Measurements from ENCODE around the gene ACTN3. TPM values are rescaled to one million over a fixed set of nuclear protein-coding genes. Genes with fewer than 3 reads are reported as not detected.

ACTN3 gene
- total RNA-seq, 1 experiment from 2014 or later, result 18.5 TPM

DNA sequence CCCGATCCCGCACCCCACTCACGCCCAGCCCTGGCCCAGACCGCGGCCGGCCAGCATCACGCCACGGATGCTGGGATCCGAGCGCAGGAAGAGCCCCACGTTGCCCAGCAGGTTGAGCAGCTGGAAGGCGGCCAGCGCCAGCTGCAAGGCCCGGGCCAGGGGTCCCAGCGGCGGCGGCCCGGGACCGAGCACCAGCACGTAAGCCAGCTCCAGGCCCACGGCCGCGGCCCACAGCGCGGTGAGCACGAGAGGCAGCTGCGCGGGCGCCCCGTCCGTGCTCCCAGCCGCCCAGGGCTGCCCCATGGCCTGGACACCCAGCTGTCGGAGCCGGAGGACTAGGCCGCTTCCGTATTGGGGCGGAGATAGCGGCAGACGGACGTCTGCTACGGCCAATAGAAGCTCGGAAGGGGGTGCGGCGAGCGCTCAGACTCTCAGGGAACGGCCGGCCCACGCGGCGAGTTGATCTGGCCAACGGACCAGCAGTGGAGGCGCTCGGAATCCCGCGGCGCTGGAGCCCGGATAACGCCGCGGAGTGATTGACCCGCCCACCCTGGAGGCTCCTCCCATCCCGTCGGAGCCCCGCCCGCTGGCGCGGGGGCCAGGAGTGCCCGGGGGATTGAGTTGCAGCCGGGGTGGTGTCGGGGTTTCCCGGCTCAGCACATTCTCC is 869 bp upstream of the ACTN3 start, which contains the start of gene ZDHHC24 (continued):
- TF ChIP-seq, protein P1, sequence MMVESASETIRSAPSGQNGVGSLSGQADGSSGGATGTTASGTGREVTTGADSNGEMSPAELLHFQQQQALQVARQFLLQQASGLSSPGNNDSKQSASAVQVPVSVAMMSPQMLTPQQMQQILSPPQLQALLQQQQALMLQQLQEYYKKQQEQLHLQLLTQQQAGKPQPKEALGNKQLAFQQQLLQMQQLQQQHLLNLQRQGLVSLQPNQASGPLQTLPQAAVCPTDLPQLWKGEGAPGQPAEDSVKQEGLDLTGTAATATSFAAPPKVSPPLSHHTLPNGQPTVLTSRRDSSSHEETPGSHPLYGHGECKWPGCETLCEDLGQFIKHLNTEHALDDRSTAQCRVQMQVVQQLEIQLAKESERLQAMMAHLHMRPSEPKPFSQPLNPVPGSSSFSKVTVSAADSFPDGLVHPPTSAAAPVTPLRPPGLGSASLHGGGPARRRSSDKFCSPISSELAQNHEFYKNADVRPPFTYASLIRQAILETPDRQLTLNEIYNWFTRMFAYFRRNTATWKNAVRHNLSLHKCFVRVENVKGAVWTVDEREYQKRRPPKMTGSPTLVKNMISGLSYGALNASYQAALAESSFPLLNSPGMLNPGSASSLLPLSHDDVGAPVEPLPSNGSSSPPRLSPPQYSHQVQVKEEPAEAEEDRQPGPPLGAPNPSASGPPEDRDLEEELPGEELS (CRISPR knock-in tag; IDR thresholded peaks at IDR 0.05), result peak; percentile 62; the same call in 1 of the 2 replicates

DNA sequence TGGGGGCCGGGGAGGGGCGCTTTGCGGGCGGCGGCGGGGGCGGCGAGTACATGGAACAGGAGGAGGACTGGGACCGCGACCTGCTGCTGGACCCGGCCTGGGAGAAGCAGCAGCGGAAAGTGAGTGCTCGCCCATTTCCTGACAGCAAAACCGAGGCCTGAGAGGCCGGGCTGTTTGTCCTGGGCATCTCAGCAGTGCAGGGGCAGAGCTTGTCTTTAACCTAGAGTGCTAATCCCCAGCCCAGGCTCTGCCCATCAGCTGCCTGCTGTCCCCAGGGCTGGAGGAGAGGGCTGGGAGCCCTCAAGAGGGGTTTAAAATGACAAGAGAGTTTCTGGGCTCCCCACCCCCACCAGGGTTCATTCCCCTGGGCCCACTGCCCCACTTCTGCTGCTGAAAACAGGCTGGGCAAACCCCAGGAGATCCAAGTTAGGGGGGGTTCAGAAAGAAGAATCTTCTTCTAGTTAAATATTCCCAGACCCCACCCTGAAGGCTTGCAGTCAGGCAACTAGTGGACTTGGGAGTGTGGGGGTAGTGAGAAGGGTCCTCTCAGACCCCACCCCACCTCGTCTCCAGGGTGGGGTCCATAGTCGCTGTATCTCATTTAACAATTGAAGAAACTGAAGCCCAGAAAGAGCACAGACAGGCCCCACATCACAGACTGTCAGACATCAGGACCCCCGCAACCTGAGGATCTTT is 411 bp downstream of the ACTN3 start:
- Mint-ChIP-seq H3K9me3 (no peaks in the 10 kb centered on the region), H3K4me1 (peaks cover 38% of the 10 kb centered on the region), H3K27me3 (ENCODE audit: low read depth) (no peaks in the 10 kb centered on the region), H3K27ac (0 out of 2 replicates have a peak overlapping the region, but pooled peaks have one; percentile 93), H3K4me3 (peak overlapping the region; percentile 85), H3K36me3 (no peaks in the 10 kb centered on the region; the same call in 1 of the 2 replicates)
- ATAC-seq (no peak), DNase-seq (ENCODE audit: low spot score) (no peak)
- TF ChIP-seq, protein P2, sequence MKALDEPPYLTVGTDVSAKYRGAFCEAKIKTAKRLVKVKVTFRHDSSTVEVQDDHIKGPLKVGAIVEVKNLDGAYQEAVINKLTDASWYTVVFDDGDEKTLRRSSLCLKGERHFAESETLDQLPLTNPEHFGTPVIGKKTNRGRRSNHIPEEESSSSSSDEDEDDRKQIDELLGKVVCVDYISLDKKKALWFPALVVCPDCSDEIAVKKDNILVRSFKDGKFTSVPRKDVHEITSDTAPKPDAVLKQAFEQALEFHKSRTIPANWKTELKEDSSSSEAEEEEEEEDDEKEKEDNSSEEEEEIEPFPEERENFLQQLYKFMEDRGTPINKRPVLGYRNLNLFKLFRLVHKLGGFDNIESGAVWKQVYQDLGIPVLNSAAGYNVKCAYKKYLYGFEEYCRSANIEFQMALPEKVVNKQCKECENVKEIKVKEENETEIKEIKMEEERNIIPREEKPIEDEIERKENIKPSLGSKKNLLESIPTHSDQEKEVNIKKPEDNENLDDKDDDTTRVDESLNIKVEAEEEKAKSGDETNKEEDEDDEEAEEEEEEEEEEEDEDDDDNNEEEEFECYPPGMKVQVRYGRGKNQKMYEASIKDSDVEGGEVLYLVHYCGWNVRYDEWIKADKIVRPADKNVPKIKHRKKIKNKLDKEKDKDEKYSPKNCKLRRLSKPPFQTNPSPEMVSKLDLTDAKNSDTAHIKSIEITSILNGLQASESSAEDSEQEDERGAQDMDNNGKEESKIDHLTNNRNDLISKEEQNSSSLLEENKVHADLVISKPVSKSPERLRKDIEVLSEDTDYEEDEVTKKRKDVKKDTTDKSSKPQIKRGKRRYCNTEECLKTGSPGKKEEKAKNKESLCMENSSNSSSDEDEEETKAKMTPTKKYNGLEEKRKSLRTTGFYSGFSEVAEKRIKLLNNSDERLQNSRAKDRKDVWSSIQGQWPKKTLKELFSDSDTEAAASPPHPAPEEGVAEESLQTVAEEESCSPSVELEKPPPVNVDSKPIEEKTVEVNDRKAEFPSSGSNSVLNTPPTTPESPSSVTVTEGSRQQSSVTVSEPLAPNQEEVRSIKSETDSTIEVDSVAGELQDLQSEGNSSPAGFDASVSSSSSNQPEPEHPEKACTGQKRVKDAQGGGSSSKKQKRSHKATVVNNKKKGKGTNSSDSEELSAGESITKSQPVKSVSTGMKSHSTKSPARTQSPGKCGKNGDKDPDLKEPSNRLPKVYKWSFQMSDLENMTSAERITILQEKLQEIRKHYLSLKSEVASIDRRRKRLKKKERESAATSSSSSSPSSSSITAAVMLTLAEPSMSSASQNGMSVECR (CRISPR knock-in tag; IDR thresholded peaks at IDR 0.05; ENCODE audit: borderline replicate concordance), result no peak
- TF ChIP-seq, protein P3, sequence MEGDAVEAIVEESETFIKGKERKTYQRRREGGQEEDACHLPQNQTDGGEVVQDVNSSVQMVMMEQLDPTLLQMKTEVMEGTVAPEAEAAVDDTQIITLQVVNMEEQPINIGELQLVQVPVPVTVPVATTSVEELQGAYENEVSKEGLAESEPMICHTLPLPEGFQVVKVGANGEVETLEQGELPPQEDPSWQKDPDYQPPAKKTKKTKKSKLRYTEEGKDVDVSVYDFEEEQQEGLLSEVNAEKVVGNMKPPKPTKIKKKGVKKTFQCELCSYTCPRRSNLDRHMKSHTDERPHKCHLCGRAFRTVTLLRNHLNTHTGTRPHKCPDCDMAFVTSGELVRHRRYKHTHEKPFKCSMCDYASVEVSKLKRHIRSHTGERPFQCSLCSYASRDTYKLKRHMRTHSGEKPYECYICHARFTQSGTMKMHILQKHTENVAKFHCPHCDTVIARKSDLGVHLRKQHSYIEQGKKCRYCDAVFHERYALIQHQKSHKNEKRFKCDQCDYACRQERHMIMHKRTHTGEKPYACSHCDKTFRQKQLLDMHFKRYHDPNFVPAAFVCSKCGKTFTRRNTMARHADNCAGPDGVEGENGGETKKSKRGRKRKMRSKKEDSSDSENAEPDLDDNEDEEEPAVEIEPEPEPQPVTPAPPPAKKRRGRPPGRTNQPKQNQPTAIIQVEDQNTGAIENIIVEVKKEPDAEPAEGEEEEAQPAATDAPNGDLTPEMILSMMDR (IDR thresholded peaks at IDR 0.05), result no peak
- peak; percentile 79 for TF ChIP-seq GTF2I (CRISPR knock-in tag; conservative IDR thresholded peaks at IDR 0.05)
- TF ChIP-seq FOXP1 (CRISPR knock-in tag; IDR thresholded peaks at IDR 0.05; ENCODE audit: borderline replicate concordance), result no peak
- TF ChIP-seq, protein P4, sequence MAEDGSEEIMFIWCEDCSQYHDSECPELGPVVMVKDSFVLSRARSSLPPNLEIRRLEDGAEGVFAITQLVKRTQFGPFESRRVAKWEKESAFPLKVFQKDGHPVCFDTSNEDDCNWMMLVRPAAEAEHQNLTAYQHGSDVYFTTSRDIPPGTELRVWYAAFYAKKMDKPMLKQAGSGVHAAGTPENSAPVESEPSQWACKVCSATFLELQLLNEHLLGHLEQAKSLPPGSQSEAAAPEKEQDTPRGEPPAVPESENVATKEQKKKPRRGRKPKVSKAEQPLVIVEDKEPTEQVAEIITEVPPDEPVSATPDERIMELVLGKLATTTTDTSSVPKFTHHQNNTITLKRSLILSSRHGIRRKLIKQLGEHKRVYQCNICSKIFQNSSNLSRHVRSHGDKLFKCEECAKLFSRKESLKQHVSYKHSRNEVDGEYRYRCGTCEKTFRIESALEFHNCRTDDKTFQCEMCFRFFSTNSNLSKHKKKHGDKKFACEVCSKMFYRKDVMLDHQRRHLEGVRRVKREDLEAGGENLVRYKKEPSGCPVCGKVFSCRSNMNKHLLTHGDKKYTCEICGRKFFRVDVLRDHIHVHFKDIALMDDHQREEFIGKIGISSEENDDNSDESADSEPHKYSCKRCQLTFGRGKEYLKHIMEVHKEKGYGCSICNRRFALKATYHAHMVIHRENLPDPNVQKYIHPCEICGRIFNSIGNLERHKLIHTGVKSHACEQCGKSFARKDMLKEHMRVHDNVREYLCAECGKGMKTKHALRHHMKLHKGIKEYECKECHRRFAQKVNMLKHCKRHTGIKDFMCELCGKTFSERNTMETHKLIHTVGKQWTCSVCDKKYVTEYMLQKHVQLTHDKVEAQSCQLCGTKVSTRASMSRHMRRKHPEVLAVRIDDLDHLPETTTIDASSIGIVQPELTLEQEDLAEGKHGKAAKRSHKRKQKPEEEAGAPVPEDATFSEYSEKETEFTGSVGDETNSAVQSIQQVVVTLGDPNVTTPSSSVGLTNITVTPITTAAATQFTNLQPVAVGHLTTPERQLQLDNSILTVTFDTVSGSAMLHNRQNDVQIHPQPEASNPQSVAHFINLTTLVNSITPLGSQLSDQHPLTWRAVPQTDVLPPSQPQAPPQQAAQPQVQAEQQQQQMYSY (CRISPR knock-in tag; IDR thresholded peaks at IDR 0.05), result no peak
- no peak for TF ChIP-seq ZNF121 (CRISPR knock-in tag; IDR thresholded peaks at IDR 0.05)
- ChIA-PET CTCF (interaction anchor here (0.8 to 2.9 kb wide), 15 partner anchors 12 to 299 kb away, joined by 3 to 34 read pairs (median 5); partner anchors contain the start of genes CCDC87, CCS, DPP3 and MRPL11), POLR2A (interaction anchor here (0.8 to 2.0 kb wide), 8 partner anchors 16 to 130 kb away, joined by 3 to 23 read pairs (median 6); partner anchors contain the start of genes BBS1, CCDC87, CCS and DPP3)

DNA sequence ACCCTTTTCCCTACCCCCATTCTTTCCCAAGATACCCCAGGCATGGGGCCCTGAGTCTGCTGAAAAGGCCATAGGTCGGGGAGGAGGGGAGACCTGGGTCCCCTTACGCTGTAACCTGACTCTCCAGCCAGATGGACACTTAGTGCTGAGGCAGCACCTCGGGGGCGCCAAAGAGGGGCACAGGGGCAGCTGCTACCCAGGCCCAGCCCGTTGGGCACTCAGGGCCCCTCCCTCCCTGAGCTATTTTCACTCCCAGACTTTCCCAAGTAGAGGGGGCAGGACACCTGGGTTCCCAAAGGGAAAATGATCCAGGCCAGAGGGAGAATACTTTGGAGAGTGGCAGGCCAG is 933 bp downstream of the ACTN3 start:
- CTCF ChIA-PET, result interaction anchor here (0.9 to 2.9 kb wide), 4 partner anchors 12 to 130 kb away, joined by 3 to 16 read pairs (median 4); partner anchors contain the start of genes CCDC87, CCS, PELI3 and RBM4B
- ATAC-seq, result no peak

More for the DNA sequence above, 933 bp downstream of the ACTN3 start:
- POLR2A ChIA-PET, result no interaction called here
- H3K27me3 Mint-ChIP-seq (ENCODE audit: low read depth), result no peaks in the 10 kb centered on the region
- H3K4me1 Mint-ChIP-seq, result peaks cover 38% of the 10 kb centered on the region
- H3K4me3 Mint-ChIP-seq, result peak overlapping the region; percentile 85
- no peak overlapping the region for H3K27ac Mint-ChIP-seq
- peak; percentile 41 for DNase-seq (ENCODE audit: low spot score)
- H3K9me3 Mint-ChIP-seq, result no peaks in the 10 kb centered on the region
- TF ChIP-seq ZNF263 (CRISPR knock-in tag; IDR thresholded peaks at IDR 0.05; ENCODE audit: low read depth), result no peak
- TF ChIP-seq, protein P5, sequence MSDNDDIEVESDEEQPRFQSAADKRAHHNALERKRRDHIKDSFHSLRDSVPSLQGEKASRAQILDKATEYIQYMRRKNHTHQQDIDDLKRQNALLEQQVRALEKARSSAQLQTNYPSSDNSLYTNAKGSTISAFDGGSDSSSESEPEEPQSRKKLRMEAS (CRISPR knock-in tag; IDR thresholded peaks at IDR 0.05), result 0 out of 2 replicates have a peak, but pooled peaks have one; percentile 5
- H3K36me3 Mint-ChIP-seq, result no peaks in the 10 kb centered on the region; the same call in 1 of the 2 replicates
